HCT116 (cell line): ENCODE results near the gene ZNF468. TPM values are rescaled to one million over a fixed set of nuclear protein-coding genes. Genes with fewer than 3 reads are reported as not detected.
"Not testable (repeated sequence)": the region's sequence is repeated elsewhere in the genome, so short reads cannot be mapped to it uniquely, and the experiment has no call there.

Source experiments
- ATAC-seq: fragments of 200-7000 bp; cut with Tn5 transposase; 2 replicates; pipeline ENCODE4 v1.9.1; 2020; ENCODE audit warnings: mild to moderate bottlenecking, moderate library complexity
- BruUV-seq: library from RNA; stranded (reverse); fragments of 400-500 nt; replicated peaks from 2 replicates; lab custom pipeline; 2021; lab: Mats Ljungman, UMichigan
- CTCF ChIA-PET: fragments of 300-600 bp; sonication (Branson Sonifier 250); formaldehyde crosslinking; loops from one replicate; lab custom pipeline; 2021; ENCODE audit warnings: antibody characterized with exemption; lab: Charles Lee
- POLR2A ChIA-PET: fragments of 300-600, 350-600 bp; sonication (Branson Sonifier 250); formaldehyde crosslinking; loops from one replicate; lab custom pipeline; 2021; ENCODE audit warnings: antibody characterized with exemption; lab: Charles Lee
- RAD21 ChIA-PET, 2 experiments: fragments of 300-600 bp; sonication (Branson Sonifier 250); formaldehyde crosslinking; loops; one replicate each; lab custom pipeline; 2023; ENCODE audit warnings: low total read pairs in 2 of 2; ENCODE audit not compliant: uncharacterized antibody in 2 of 2, unreplicated experiment in 2 of 2, low non-redundant PET in 1 of 2; lab: Charles Lee
- DNase-seq: peaks from one replicate; pipeline ENCODE4 v3.0.0-alpha.2; 2010; ENCODE audit warnings: low read depth, low spot score
- H2AFZ ChIP-seq: fragments of 200-600 bp; shearing (Covaris generic), sonication (generic); 2 replicates; pipeline ENCODE4 v1.6.1; 2017; ENCODE audit warnings: low read depth, mixed run types, mixed read lengths, antibody characterized with exemption, low read length; ENCODE audit not compliant: poor library complexity, severe bottlenecking
- H3K27ac ChIP-seq: 2 replicates; pipeline ENCODE4 v1.5.1; 2012; ENCODE audit warnings: low read depth, low read length
- H3K27me3 ChIP-seq: fragments of 200-600 bp; sonication (generic); 2 replicates; pipeline ENCODE4 v1.6.1; 2016; ENCODE audit warnings: mixed run types, low read length, mixed read lengths; ENCODE audit not compliant: insufficient read depth
- H3K36me3 ChIP-seq, 2 experiments: fragments of 200-500 bp in 1 of 2; fragments of 200-600 bp in 1 of 2; sonication (Bioruptor generic) in 1 of 2; sonication (generic) in 1 of 2; 2 replicates each; pipeline versions ENCODE4 v1.5.1 to v1.6.1; 2014 to 2016; ENCODE audit warnings: low read length in 2 of 2, inconsistent platforms in 1 of 2, mixed read lengths in 1 of 2, mixed run types in 1 of 2; ENCODE audit not compliant: insufficient read depth in 2 of 2, control insufficient read depth in 1 of 2
- H3K4me1 ChIP-seq, 2 experiments: fragments of 200-600 bp in 1 of 2; sonication (generic) in 1 of 2; 2 replicates each; pipeline versions ENCODE4 v1.5.1 to v1.6.1; 2012 to 2017; ENCODE audit warnings: low read length in 2 of 2, inconsistent platforms in 1 of 2, mild to moderate bottlenecking in 1 of 2, mixed read lengths in 1 of 2, mixed run types in 1 of 2, moderate library complexity in 1 of 2; ENCODE audit not compliant: insufficient read depth in 2 of 2, control insufficient read depth in 1 of 2
- H3K4me2 ChIP-seq: fragments of 200-600 bp; sonication (generic); 2 replicates; pipeline ENCODE4 v1.6.1; 2017; ENCODE audit warnings: mixed run types, low read length, mixed read lengths
- H3K4me3 ChIP-seq, 2 experiments: fragments of 200-600 bp in 1 of 2; sonication (generic) in 1 of 2; replicated peaks in 1 of 2; 2 replicates each; pipeline ENCODE4 v1.5.1; 2011 to 2016; ENCODE audit warnings: low read length in 2 of 2, control low read depth in 1 of 2, low read depth in 1 of 2, mild to moderate bottlenecking in 1 of 2, mixed read lengths in 1 of 2, mixed run types in 1 of 2
- H3K79me2 ChIP-seq: fragments of 200-600 bp; sonication (generic); 2 replicates; pipeline ENCODE4 v1.6.1; 2017; ENCODE audit warnings: mild to moderate bottlenecking, mixed run types, low read length, moderate library complexity, mixed read lengths; ENCODE audit not compliant: insufficient read depth
- H3K9ac ChIP-seq: fragments of 200-600 bp; sonication (generic); 2 replicates; pipeline ENCODE4 v1.6.1; 2016; ENCODE audit warnings: low read length, mixed read lengths
- H3K9me2 ChIP-seq: fragments of 200-600 bp; sonication (generic), shearing (Covaris generic); 2 replicates; pipeline ENCODE4 v1.6.1; 2017; ENCODE audit warnings: mixed run types, mild to moderate bottlenecking, moderate library complexity; ENCODE audit not compliant: insufficient read depth
- H3K9me3 ChIP-seq, 2 experiments: fragments of 200-500 bp in 1 of 2; fragments of 200-600 bp in 1 of 2; sonication (Bioruptor generic) in 1 of 2; sonication (generic) in 1 of 2; 2 replicates each; pipeline ENCODE4 v1.6.1; 2014 to 2017; ENCODE audit warnings: low read length in 2 of 2, mixed read lengths in 2 of 2, inconsistent platforms in 1 of 2, low read depth in 1 of 2, mild to moderate bottlenecking in 1 of 2, mixed run types in 1 of 2, moderate library complexity in 1 of 2; ENCODE audit not compliant: control insufficient read depth in 1 of 2, insufficient read depth in 1 of 2
- H4K20me1 ChIP-seq: fragments of 200-600 bp; sonication (generic), shearing (Covaris generic); 2 replicates; pipeline ENCODE4 v1.6.1; 2017; ENCODE audit warnings: mixed run types, mild to moderate bottlenecking, moderate library complexity; ENCODE audit not compliant: insufficient read depth
- MAX ChIP-seq: IDR thresholded peaks from 2 replicates; pipeline ENCODE4 v1.6.1; 2012
- SRF ChIP-seq: IDR thresholded peaks from 2 replicates; pipeline ENCODE4 v1.6.1; 2012; ENCODE audit warnings: low read depth
- ZBTB33 ChIP-seq: IDR thresholded peaks from 2 replicates; pipeline ENCODE4 v1.6.1; 2011; ENCODE audit warnings: mild to moderate bottlenecking, low read length, moderate library complexity; ENCODE audit not compliant: insufficient replicate concordance; ENCODE audit errors: extremely low read depth
- ZNF274 ChIP-seq: fragments of 200-500 bp; sonication (Bioruptor generic); IDR thresholded peaks from 2 replicates; pipeline ENCODE4 v1.6.1; 2014; ENCODE audit warnings: mild to moderate bottlenecking, low read depth, low read length, inconsistent platforms
- intact Hi-C: fragments of 100-400 bp; cut with micrococcal nuclease; formaldehyde crosslinking; loops from 2 replicates; pipeline ENCODE4 v1.10.0; 2022
- total RNA-seq: library from RNA; stranded (reverse); gene quantifications from one replicate; pipeline ENCODE4 v1.2.1, GENCODE V29; 2021; ENCODE audit not compliant: unreplicated experiment

The ZNF468 gene
- total RNA-seq, 1 experiment from 2014 or later, result 12.3 TPM

- no peak for DNase-seq
- Histone ChIP-seq H3K27me3 (no peaks in the 10 kb centered on the region), H2AFZ (no peak overlapping the region), H3K9ac (no peak overlapping the region), H3K9me2 (no peaks in the 10 kb centered on the region), H3K27ac (no peak overlapping the region), H3K4me1 (no peaks in the 10 kb centered on the region), H3K79me2 (no peaks in the 10 kb centered on the region), H3K4me3 (no peak overlapping the region), H3K9me3 (peaks cover 21 to 39% of the 10 kb centered on the region in 2 experiments; a peak in 2 of 4 replicates), H4K20me1 (no peaks in the 10 kb centered on the region), H3K4me2 (no peak overlapping the region), H3K36me3 (peaks cover 7 to 35% of the 10 kb centered on the region in 2 experiments)
- ChIA-PET POLR2A (no interaction called here), RAD21 (no interaction called here), CTCF (no interaction called here)
- intact Hi-C loops, result no loop called here
- TSS peak; percentile 22 for BruUV-seq
- ATAC-seq, result no peak
- no peak for TF ChIP-seq MAX
- TF ChIP-seq ZBTB33, result no peak
- peak; percentile 65 for TF ChIP-seq ZNF274
- no peak for TF ChIP-seq SRF
Observed at GRCh38 chr19:52880895-52881389, 23.5 kb upstream of the ZNF468 start.

DNA sequence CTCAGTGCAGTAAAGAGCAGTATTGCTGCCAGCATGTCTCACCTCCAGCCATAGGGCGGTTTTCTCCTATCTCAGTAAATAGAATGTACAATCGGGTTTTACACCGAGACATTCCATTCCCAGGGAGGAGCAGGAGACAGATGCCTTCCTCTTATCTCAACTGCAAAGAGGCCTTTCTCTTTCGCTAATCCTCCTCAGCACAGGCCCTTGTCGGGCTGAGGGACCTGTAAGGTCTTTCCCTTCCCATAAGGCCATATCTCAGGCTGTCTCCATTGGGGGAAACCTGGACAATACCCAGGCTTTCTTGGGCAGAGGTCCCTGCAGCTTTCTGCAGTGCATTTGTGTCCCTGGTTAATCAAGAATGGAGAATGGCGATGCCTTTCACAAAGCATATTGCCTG lies 15.6 kb upstream of the ZNF468 start:
- intact Hi-C loops, POLR2A ChIA-PET, H3K9me2 ChIP-seq, H3K27ac ChIP-seq, H4K20me1 ChIP-seq, H3K4me1 ChIP-seq, RAD21 ChIA-PET, H2AFZ ChIP-seq, H3K36me3 ChIP-seq, H3K79me2 ChIP-seq, CTCF ChIA-PET, BruUV-seq, H3K9ac ChIP-seq, H3K27me3 ChIP-seq, H3K9me3 ChIP-seq, H3K4me3 ChIP-seq, DNase-seq, H3K4me2 ChIP-seq, ATAC-seq: not testable (repeated sequence)
